Anterior cingulate cortex (tissue), 58 donors: Measurements from ENCODE around the gene DHX8.
A peak's percentile ranks its signal among the peaks of the same experiment; 100 is the strongest.

Experiments
- DNase-seq, 58 donors: peaks; one replicate each; lab custom pipeline; 2025; lab: John Stamatoyannopoulos, UW

Gene DHX8

DNA sequence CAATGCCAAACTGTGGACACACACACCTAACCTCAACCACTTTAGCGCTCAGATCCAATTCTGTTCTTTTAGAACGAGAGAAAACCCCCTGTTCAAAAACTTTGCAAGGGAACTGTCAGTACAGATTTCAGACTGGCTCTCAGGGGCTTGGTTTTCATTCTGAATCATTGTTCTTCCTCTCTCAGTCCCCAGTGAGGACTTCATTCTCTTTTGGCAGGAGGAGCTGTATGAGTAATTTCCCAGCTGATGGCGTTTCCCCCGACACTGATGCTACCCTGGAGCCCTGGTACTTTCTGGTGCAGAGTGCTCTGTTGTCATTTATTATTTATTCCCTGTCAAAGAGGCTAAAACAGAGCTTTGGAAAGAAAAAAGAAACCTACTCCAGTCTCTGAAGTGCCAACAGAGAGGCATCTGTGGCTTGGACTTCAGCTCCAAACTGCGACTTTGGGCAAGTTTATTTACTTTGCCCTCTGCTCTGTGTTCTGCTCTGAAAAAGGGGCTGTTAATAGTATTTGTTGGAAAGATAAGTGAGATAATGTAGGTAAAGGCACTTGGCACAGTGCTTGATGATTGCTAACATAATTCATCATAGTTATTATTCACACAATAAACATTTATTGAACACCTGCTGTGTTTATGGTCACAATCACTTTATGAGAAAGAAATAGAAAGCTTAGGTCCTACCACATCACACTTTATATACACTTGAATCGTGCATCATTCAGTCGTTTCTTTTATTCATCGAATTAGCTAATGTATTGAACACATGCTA lies 34.0 kb downstream of the DHX8 start:
- DNase-seq: peak in 14 of 58 donors; percentile 2 to 67 (median 20)

- DNase-seq: no peak
Observed at GRCh38 chr17:43521389-43521788, 37.6 kb downstream of the DHX8 start.

DNA sequence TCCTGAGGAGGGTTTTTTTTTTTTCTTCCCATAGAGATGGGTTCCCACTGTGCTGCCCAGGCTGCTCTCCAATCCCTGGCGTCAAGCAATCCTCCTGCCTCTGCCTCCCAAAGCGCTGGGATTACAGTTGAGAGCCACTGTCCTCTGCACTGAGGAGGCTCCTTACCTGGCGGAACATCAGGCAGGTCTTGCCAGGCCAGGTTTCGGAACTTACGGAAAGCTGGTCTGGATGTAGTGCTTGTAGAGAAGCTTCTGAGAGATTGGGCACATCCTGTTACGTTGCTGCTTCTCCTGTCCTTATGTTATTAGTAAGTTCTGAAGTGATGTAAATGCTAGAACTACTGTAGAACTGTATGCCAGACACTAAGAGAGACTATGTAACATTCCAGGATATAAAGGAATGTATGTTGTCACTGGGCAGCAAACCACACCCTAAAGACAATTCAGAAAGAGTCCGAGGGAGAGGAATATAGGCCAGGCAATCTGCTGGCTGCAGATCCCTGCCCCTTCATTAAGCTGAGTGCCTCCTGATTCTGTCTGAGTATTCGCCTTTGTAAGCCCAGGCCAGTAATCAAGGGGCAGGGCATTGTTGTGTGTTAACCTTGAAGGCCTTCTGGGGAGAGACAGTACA lies 41.3 kb downstream of the DHX8 start:
- peak in 1 of 58 donors; percentile 8 for DNase-seq

GRCh38 chr17:43526886-43527648 lies 43.3 kb downstream of the DHX8 start:
- no peak for DNase-seq

GRCh38 chr17:43528319-43528987 lies 44.7 kb downstream of the DHX8 start:
- peak in 8 of 58 donors; percentile 10 to 44 (median 18) for DNase-seq

DNA sequence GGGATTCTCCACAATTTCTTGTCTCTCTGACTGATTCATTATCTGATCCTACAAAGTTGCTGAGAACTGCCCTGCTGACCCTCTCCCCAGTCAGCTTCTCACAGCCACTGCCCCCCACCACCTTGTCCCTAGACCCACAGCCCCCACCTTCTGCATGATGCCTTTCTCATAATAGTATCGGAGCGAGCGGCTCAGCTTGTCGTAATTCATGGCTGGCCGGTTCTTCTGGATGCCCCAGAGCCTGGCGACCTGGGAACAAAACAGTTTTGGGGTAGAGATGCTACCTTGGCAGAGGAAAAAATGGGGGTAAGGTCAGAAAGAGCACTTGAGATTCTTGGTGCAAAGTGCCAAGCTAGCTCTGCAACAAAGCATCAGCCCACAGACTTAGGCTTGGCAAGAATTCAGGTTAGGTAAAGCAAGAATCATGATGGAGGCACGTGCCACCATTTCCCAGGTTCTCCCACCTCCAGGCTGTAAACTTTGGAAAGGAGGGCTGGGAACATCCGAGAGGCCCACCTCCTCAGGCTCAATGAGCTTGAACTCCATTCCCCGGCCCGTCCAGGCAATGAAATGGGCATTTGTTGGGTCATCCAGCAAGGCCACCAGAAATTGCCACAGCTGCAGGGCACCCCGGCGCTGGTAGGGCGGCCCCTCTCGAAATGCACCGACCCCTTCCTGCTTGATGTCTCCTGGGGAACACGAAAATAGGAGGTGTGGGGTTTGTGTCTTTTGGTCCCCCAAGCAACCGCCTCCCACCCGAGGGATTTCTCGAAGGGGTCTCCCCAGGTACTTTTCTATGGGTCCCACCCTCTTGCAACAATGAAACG lies 45.4 kb downstream of the DHX8 start:
- no peak for DNase-seq

DNA sequence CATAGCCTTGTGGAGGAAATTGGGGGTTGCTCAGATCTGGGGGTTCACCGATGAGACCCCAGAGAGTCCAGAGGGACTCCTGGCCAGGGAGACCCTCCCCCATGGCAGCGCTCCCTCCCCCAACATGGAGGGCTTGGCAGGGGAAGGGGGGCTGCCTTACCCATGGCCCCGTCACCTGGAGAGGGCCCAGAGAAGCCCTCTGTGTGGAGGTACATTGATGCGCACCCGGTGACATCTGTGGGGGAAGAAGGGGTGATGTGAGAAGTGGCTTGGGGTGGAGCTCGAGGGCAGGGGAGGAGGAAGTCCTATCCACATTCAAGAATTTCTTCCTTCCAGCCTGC lies 46.1 kb downstream of the DHX8 start:
- no peak for DNase-seq

- DNase-seq: peak in 1 of 58 donors; percentile 27
Observed at GRCh38 chr17:43530288-43531081, 46.7 kb downstream of the DHX8 start.

GRCh38 chr17:43531082-43531378 lies 47.3 kb downstream of the DHX8 start:
- DNase-seq: no peak

- DNase-seq: no peak
Observed at GRCh38 chr17:43531955-43532354, 48.2 kb downstream of the DHX8 start.

GRCh38 chr17:43532581-43532980 lies 48.8 kb downstream of the DHX8 start:
- DNase-seq: no peak

- DNase-seq: no peak
Observed at GRCh38 chr17:43533699-43534098, 49.9 kb downstream of the DHX8 start.

- no peak for DNase-seq
Observed at GRCh38 chr17:43534909-43535308, 51.1 kb downstream of the DHX8 start.

DNA sequence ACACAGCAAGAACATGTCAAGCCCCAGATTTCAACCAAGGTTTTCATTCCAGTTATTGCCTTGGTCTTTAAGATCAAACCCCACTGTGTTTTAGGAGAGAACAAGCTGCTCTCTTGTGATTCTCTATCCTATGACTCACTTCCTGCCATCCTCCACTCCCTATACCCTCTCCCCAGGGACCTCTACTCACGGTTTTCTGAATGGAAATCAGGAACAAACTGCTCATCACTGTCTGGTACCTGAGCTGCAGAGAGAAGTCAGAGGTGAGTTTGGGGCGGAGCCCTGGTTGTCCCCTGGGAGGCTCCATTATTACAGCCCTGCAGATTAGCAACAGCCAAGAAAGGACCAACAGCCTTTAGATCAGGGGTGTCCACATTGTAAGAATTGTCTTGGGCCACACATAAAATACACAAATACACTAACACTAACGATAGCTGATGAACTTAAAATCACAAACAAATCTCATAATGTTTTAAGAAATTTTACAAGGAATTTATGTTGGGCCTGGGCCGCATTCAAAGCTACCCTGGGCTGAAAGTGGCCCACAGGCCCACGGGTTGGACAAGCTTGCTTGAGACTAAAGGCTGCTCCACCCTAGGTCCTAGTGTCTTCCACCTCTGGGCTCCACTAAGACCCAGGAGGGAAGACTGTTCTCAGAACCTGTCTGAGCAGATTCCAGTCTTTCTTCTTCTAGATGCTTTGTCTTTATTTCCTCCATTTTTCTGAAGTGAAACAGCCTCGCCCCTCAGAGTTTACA lies 52.6 kb downstream of the DHX8 start:
- DNase-seq: no peak

DNA sequence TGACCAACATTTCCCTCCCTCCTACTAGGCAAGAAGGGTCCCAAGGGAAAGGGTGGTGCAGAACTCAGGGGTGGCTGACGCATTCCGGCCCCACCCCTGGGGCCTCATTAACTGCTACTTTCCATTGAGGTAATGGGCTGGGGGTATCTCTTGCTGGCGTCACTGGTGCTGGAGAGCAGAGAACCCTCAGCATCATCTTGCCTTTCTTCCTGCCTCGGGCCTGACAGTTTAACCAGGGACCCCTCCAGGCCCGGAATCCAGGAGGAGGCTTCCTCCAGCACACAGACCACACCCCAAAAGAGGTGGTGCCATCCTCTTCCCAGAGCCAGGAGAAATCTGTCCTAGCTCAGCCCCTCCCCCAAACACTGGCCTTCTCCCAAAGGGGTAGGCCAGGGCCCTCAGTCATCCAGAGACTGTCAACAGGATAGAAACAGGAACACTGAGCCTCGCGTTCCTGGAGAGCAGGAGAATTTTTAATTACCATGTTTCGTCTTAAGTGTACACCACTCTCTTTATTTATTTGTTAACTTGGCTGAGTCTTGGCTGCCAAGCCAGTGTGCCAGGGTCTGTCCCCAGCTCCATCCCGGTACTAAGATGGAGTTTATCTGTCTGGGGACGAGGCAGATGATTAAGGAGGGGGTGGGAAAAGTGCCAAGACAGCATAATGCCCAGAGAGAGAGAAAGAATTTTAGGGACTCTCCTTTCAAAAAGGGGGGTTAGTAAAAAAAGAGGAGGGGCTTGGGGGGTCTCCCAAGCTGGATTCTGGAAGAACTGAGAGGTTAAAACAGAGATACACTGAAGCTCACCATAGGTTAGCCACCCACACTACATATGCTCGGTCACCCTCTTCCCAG lies 57.3 kb downstream of the DHX8 start:
- DNase-seq: no peak

- DNase-seq: no peak
Observed at GRCh38 chr17:43542859-43543258, 59.1 kb downstream of the DHX8 start.

GRCh38 chr17:43543300-43543699 lies 59.5 kb downstream of the DHX8 start:
- DNase-seq: no peak
